B cell (primary cell): Measurements from ENCODE around the gene WDR62.

Experiments
- CTCF ChIP-seq: fragments of 200-600 bp; IDR thresholded peaks from one replicate; pipeline ENCODE4 v1.8.0; 2022; ENCODE audit warnings: antibody characterized with exemption, mild to moderate bottlenecking
- EZH2 ChIP-seq: IDR thresholded peaks from 2 replicates; pipeline ENCODE4 v1.6.1; 2012; ENCODE audit warnings: borderline replicate concordance, low read depth, mild to moderate bottlenecking, moderate library complexity, low read length; ENCODE audit not compliant: insufficient read depth, poor library complexity, severe bottlenecking

GRCh38 chr19:36090910-36091695, 36.4 kb downstream of the WDR62 start:
- TF ChIP-seq CTCF (no peak), EZH2 (no peak)
